HG02973 (cell line): ENCODE results near the gene TPM2.

ENCODE experiments used
- ATAC-seq: cut with Tn5 transposase; IDR thresholded peaks from one replicate; pipeline ENCODE4 v1.9.1; 2021; ENCODE audit warnings: moderate library complexity; ENCODE audit not compliant: unreplicated experiment

TPM2 gene

GRCh38 chr9:35689542-35690293 lies at the start of gene TPM2:
TSS of gene TPM2 (minus strand) at chr9:35689925. CDS start at chr9:35689817, 108 bp downstream.
- ATAC-seq, result no peak

DNA sequence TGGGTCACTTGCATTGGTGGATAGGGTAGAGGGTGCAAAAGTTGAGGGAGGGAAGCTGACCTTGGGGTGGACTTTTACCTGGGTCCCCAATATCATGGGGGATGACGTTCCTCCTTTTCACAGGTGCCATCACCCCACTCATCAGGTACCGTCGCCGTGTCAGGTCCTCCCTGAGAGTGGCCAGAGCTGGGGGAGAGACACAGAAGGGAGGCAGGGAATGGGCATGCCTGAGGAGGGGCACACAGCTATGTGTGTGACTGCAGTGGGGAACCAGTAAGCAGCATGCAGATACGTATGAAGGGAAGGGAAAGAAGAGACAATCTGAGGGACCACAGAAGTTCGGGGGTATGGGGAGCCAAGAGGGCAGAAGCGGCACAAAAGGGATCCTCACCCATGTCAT lies 49.2 kb upstream of the TPM2 start:
- no peak for ATAC-seq

DNA sequence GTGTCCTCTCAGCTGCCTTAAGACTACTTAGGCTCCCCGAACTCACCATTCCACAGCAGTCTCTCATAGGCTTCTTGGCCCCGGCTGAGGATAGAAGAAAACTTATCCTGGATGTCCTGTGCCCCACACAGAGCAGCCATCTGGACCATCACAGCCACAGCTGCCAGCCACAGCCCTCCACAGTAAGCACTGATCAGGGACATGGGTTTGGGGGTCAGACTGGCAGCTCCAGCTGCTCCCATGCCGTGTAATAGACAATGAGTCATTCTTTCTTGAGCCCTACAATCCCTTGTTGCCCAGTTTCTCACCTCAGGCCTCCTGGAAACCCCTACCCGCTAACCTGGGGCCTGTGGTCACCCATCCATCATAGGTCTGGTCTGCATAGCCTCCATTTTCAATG lies 48.5 kb upstream of the TPM2 start:
- no peak for ATAC-seq

DNA sequence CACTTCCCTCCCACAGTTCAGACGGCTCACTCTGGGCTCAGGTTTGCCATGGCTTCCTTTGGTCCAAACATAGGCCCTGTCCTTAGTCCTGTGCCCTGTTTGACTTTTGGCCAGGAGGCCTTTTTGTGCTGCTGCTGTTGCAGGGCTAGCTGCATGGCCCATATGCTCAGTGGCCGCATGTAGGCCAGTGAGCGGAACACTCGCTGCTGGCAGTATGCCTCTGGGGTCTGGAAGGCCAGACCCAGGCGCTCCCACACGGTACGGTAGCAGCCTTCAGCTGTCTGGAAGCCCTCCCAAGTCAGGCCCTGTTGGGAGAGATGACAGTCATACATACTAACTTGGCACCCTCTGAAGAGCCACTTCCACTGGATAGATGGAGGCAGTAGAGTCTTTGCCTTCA lies 47.4 kb upstream of the TPM2 start:
- no peak for ATAC-seq

DNA sequence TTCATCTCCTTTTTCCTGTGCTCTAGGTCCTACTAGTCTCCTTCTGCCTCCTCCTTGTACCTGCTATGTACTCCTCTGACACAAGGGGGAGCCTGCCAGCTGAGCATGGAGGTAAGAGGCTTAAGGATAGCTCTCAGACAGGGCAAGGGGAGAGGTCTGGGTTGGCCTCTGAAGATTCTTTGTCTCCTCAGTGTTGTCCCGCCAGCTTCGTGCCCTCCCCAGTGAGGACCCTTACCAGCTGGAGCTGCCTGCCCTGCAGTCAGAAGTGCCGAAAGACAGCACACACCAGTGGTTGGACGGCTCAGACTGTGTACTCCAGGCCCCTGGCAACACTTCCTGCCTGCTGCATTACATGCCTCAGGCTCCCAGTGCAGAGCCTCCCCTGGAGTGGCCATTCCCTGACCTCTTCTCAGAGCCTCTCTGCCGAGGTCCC lies 46.5 kb upstream of the TPM2 start:
- no peak for ATAC-seq

- no peak for ATAC-seq
These were observed 44.4 kb upstream of the TPM2 start for GRCh38 chr9:35734096-35734495.

DNA sequence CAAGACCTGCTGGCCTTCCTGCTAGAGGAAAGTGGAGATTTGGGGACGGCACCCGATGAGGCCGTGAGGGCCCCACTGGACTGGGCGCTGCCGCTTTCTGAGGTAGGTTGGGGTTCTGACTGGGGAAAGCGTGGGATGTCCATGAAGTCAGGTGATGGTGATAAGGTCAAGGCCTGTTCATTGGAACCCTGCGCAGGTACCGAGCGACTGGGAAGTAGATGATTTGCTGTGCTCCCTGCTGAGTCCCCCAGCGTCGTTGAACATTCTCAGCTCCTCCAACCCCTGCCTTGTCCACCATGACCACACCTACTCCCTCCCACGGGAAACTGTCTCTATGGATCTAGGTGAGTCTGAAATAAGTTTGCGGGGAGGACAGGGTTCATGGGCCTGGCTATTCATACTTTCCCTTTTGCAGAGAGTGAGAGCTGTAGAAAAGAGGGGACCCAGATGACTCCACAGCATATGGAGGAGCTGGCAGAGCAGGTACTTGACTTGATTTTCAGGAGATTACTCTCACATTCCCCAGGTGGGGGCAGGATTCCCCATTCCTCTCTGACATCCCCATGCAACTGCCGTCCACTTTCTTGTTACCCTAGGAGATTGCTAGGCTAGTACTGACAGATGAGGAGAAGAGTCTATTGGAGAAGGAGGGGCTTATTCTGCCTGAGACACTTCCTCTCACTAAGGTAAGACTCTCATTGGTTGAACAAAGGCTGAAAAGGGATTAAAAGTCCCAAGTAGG lies 43.2 kb upstream of the TPM2 start:
- no peak for ATAC-seq

- ATAC-seq, result peak; percentile 69
These were observed 42.6 kb upstream of the TPM2 start, which contains the start of the genes CREB3 and TLN1 for GRCh38 chr9:35732185-35732799. TSS of gene CREB3 (plus strand) at chr9:35732666. CDS start at chr9:35732773, 107 bp downstream. TSS of gene TLN1 (minus strand) at chr9:35732195. CDS start at chr9:35725694, 6,501 bp downstream.

DNA sequence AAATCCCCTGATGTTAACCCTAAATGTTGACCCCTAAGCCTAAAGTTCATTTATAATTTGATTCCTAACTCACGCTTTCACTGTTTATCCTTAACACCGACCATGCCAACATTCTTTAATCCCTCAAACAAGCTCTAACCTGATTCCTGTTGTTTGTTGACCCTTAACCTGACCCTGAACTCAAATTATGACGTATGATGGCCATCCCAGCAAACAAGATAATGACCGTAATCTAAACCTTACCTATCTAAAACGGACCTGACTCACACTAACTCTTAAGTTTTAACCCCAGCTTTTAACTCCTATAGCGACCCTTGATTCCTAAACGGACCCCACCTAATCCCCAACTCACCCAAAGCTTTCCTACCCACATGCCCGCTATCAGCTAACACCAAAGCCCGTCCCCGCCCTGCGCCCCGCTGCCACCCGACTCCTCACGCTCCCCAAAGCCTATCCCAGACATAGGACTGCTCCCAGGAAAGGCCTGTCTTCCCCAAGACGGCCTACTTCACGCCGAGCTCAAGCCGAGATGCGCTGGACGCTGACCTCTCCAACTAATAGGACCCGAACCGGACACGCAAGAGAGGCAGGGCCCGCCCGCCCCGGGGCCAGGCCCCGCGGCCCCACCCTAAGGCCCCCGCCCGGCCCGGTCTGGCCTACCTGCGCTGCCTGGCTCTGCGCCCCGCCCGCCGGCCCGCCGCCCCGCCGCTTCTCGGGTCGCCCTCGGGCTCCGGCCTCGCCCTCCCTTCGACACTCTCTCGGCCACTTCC lies 41.9 kb upstream of the TPM2 start:
- no peak for ATAC-seq

GRCh38 chr9:35730486-35730854 lies 40.7 kb upstream of the TPM2 start:
- no peak for ATAC-seq

DNA sequence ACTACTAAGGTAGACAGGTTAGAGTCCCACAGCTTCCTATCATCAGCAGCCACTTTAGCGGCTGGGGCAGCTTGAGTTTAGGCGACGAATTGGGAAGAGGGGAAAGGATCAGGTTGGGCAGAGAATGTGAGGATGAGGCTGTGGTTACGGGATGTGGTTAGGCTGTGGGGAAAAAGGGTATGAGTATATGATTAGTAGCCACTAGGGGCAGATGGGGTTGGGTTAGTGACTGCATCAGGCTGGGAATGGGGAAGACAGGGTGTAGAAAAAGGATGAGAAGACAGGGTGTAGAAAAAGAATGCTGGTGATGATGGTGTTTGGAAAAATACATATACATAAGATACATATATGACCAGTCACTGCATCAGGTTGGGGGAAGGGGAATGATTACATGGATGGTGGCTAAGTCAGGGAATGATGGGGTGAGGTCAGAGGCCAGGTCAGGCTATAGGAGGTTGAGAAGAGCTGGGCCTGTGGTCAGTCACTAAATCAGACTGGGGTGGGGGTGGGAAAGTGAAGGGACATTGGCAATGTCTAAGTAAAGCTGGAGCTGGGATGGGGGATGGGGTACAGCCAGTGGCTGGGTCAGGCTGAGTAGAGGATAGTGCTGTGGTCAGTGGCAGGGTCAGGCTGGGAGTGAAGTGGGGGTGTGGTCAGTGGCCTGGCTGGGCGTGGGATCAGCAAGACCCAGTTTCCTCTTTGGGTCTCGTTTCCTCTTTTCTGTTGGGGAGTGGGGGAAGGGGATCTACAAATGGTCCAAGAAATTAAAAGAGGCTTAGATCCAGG lies 40.2 kb upstream of the TPM2 start:
- ATAC-seq, result no peak

DNA sequence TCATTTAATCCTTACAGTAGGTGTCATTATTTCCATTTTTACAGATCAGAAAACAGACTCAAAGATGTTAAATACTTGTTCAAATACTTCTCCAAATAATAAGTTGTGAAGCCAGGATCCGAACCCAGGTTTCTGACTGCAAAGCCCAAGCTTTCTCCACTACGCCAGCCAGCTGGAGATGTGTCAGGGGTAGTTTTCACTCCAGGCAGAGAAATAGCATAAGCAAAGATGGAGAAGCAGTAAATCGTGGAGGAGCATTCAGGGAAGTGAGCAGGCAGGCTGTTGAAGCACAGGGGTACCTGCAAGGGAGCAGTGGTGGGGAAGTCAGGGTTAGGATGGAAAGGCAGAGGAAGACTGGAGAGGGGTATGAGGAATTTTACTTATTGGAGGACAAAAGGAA lies 39.4 kb upstream of the TPM2 start:
- no peak for ATAC-seq

DNA sequence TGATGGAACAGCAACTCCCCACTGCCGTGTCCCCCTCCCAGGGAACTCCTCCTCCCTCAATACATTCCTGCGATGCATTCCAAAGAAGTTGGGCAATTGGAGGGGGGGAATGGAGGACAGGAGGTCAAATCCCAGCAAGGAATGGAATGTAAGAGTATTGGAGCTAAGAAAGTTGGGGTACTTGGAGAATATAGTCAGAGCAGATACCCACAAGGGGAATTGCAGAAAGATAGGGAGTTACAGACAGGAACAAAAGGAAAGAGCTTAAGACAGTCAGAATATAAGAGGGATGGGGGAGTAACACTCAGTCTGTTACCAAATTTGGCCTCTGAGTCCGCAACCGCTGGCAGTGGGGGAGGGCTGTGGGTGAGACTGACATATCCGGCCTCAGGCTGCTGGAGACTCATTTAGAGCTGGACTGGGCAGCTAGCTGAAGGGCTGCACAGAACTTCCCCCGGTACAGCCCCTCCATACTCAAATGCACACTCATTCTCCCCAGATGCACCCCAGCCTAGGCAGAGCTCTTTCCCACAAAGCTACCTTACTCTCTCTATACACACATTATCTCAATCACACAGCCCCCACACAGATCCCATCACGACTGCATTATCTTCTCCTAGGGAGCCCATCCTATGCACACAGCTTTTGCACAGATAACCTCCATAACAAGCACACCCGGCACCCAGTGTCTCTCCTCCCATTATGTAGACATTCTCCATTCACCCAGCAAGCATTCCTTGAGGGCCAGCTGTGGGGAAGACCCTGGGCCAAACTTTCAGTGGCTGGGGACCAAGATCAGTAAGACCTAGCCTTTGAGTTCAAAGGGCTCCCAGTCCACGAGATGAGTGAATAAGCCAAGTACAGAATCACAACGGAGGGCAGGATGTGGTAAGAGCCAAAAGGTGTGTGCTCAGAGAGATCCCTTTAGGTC lies 38.6 kb upstream of the TPM2 start:
- ATAC-seq, result no peak

- ATAC-seq, result no peak
These were observed 37.9 kb upstream of the TPM2 start for GRCh38 chr9:35727676-35728040.

DNA sequence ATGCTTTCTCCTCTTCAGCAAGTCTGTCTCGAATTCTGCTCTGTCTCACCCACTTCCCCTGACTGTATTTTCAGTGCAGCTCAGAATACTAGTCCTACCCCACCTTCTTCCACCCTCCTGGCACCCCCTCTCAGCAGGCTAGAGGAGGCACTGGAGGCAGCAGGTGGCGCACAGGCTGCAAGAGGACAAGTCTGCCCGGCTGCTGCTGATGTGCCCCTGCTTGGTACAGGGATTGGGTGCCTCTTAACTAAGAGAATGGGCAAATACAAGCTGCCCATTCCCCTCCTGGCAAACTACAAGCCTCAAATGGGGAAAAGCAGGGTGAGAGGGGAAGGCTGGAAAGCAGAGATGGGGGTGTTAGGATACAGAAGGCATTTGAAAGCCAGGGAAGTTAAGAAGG lies 37.2 kb upstream of the TPM2 start:
- ATAC-seq, result no peak

- ATAC-seq, result no peak
These were observed 35.6 kb upstream of the TPM2 start for GRCh38 chr9:35725362-35725761.

DNA sequence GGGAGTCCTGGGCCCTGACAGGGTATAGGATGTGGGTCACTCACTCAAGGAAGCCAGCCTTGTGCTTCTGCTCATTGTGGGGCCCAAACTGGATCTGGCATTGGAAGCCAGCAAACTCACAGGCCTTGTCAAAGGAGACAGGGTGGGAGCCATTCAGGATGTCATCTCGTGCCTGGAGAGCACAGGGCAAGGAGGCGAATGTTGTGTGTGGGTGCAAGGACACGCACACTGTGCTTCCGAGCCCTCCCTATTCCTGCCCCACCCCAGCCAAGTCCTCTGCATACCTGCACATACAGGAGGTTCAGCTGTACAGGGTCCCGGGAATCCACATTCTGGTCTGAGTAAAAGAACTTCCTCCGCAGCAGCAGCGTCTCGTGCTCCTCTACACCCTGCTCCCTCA lies 34.2 kb upstream of the TPM2 start:
- no peak for ATAC-seq

DNA sequence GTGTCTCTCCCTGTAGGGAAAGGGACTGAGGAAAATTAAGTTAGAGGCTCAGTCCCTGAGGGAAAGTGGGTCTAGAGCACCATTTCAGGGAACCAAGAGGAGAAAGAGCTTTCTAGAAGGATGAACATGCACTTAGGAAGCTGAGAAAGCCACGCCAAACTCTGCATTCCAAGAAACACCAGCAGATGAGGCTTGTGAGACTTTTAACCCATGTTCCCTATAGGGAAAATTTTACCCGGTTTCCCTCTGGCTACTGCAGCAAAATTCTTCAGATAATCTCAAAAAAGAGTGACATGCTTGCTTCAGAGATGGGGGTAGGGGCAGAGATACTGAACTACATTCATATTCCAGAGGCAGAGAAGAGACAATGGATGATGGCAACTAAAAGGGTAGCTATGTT lies 33.7 kb upstream of the TPM2 start:
- ATAC-seq, result no peak

- ATAC-seq, result no peak
These were observed 29.8 kb upstream of the TPM2 start for GRCh38 chr9:35719546-35719945.
